Fibroblast of skin of scalp (primary cell): ENCODE data around the gene FKBP3.
"Not testable (repeated sequence)": the region's sequence is repeated elsewhere in the genome, so short reads cannot be mapped to it uniquely, and the experiment has no call there.

Source experiments
- DNase-seq: peaks from one replicate; pipeline ENCODE4 v3.0.0-alpha.2; 2013

The FKBP3 gene

GRCh38 chr14:45112896-45113781 is 21.1 kb downstream of the FKBP3 start:
- no peak for DNase-seq

GRCh38 chr14:45104561-45104960 is 29.7 kb downstream of the FKBP3 start:
- no peak for DNase-seq

- no peak for DNase-seq
Measured at GRCh38 chr14:45103806-45104205, 30.5 kb downstream of the FKBP3 start.

GRCh38 chr14:45096218-45096617 is 38.1 kb downstream of the FKBP3 start:
- DNase-seq = no peak

- DNase-seq = no peak
Measured at GRCh38 chr14:45095143-45095542, 39.1 kb downstream of the FKBP3 start.

GRCh38 chr14:45094275-45094674 is 40.0 kb downstream of the FKBP3 start:
- DNase-seq = no peak

GRCh38 chr14:45091710-45092109 is 42.6 kb downstream of the FKBP3 start:
- DNase-seq = peak; percentile 22

GRCh38 chr14:45089813-45090212 is 44.5 kb downstream of the FKBP3 start:
- DNase-seq = no peak

- DNase-seq = no peak
Measured at GRCh38 chr14:45084946-45085346, 49.3 kb downstream of the FKBP3 start.

GRCh38 chr14:45083976-45084722 is 50.1 kb downstream of the FKBP3 start, which contains the start of gene PRPF39:
TSS of gene PRPF39 (plus strand) at chr14:45084116. CDS start at chr14:45095240, 11,124 bp downstream.
- peak; percentile 93 for DNase-seq

GRCh38 chr14:45083617-45083975 is 50.7 kb downstream of the FKBP3 start:
- no peak for DNase-seq

- DNase-seq = no peak
Measured at GRCh38 chr14:45082420-45082819, 51.9 kb downstream of the FKBP3 start.

GRCh38 chr14:45081096-45081495 is 53.2 kb downstream of the FKBP3 start:
- DNase-seq = not testable (repeated sequence)

GRCh38 chr14:45080416-45080968 is 53.8 kb downstream of the FKBP3 start:
- DNase-seq = not testable (repeated sequence)

GRCh38 chr14:45078323-45078722 is 56.0 kb downstream of the FKBP3 start:
- DNase-seq = no peak

- no peak for DNase-seq
Measured at GRCh38 chr14:45073231-45073879, 60.9 kb downstream of the FKBP3 start.

- DNase-seq = no peak
Measured at GRCh38 chr14:45072126-45072525, 62.2 kb downstream of the FKBP3 start.

GRCh38 chr14:45070215-45070614 is 64.1 kb downstream of the FKBP3 start:
- DNase-seq = no peak

GRCh38 chr14:45068396-45068795 is 65.9 kb downstream of the FKBP3 start:
- DNase-seq = no peak

GRCh38 chr14:45066667-45067066 is 67.6 kb downstream of the FKBP3 start:
- no peak for DNase-seq

GRCh38 chr14:45065956-45066355 is 68.3 kb downstream of the FKBP3 start:
- DNase-seq = no peak
